Subcutaneous abdominal adipose tissue (tissue), 5 donors: ENCODE data around the gene ITGB3.
A peak's percentile ranks its signal among the peaks of the same experiment; 100 is the strongest.

Experiments used
- H3K27ac ChIP-seq: one replicate; pipeline ENCODE4 v1.7.0; 2013; ENCODE audit warnings: low read depth, mild to moderate bottlenecking, inconsistent platforms, low read length, moderate library complexity
- H3K27me3 ChIP-seq, 5 donors: one replicate each; pipeline ENCODE4 v1.7.0; 2013; ENCODE audit warnings: low read length in 5 of 5, inconsistent platforms in 1 of 5; ENCODE audit not compliant: control insufficient read depth in 5 of 5, insufficient read depth in 4 of 5
- H3K36me3 ChIP-seq, 5 donors: one replicate each; pipeline ENCODE4 v1.7.0; 2013; ENCODE audit warnings: low read length in 5 of 5; ENCODE audit not compliant: control insufficient read depth in 5 of 5, insufficient read depth in 5 of 5
- H3K4me1 ChIP-seq, 5 donors: one replicate each; pipeline ENCODE4 v1.7.0; 2013; ENCODE audit warnings: low read length in 5 of 5, mild to moderate bottlenecking in 3 of 5, moderate library complexity in 1 of 5; ENCODE audit not compliant: control insufficient read depth in 5 of 5, insufficient read depth in 5 of 5
- H3K4me3 ChIP-seq, 5 donors: one replicate each; pipeline ENCODE4 v1.7.0; 2013; ENCODE audit warnings: low read length in 5 of 5, low read depth in 1 of 5
- H3K9ac ChIP-seq, 5 donors: one replicate each; pipeline ENCODE4 v1.7.0; 2013; ENCODE audit warnings: low read length in 5 of 5, mild to moderate bottlenecking in 4 of 5, moderate library complexity in 3 of 5
- H3K9me3 ChIP-seq, 5 donors: one replicate each; pipeline ENCODE4 v1.7.0; 2013; ENCODE audit warnings: low read length in 5 of 5; ENCODE audit not compliant: control insufficient read depth in 5 of 5
- donor health status: healthy.
- donor health status: healthy.
- donor health status: healthy.
- donor health status: healthy.
- donor health status: healthy.

The ITGB3 gene

DNA sequence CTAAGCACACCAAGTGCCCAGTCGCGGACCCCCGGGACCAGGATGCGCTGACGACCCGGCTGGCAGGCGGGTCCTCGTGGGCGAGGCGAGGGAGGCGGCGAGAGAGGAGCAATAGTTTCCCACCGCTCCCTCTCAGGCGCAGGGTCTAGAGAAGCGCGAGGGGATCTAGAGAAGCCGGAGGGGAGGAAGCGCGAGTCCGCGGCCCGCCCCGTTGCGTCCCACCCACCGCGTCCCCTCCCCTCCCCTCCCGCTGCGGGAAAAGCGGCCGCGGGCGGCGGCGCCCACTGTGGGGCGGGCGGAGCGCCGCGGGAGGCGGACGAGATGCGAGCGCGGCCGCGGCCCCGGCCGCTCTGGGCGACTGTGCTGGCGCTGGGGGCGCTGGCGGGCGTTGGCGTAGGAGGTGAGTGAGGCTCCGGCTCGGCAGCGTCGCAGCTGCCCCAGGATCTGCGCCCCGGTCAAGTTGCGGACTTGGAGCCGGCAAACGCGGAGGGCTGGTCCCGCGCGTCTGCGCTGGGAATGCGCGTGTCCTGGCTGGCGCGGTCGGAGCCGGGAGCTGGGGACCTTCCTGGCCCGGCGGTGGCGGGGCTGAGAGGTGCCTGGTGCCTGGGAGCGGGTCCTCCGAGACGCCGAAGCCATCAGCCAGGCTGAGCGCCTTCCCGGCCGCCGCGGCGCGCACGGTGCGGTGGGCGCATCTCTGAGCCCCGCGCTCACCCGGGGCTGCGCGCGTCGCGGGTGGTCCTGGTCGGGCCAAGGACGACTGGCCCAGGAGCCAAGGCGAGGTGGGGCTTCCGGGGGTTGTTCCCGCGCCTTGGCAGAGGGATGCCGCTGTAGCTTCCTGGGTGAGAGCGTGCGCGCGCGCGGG, at the start of gene ITGB3:
Gene ITGB3, plus strand, starts transcription at position 287 of the 862 bp plus-strand sequence. Its CDS starts 35 bp downstream, at position 322.
- Histone ChIP-seq H3K4me1 (peaks cover 2 to 32% (median 27%) of the 10 kb centered on the region in 5 donors), H3K27me3 (peaks cover 0 to 6% (median 0%) of the 10 kb centered on the region in 5 donors), H3K27ac (peak within 1 kb of the TSS; percentile 46), H3K9me3 (no peaks in the 10 kb centered on the region), H3K4me3 (peak within 1 kb of the TSS; percentile 70 to 84 (median 79)), H3K36me3 (no peaks in the 10 kb centered on the region), H3K9ac (peak within 1 kb of the TSS in 4 of 5 donors; percentile 22 to 76 (median 66))

DNA sequence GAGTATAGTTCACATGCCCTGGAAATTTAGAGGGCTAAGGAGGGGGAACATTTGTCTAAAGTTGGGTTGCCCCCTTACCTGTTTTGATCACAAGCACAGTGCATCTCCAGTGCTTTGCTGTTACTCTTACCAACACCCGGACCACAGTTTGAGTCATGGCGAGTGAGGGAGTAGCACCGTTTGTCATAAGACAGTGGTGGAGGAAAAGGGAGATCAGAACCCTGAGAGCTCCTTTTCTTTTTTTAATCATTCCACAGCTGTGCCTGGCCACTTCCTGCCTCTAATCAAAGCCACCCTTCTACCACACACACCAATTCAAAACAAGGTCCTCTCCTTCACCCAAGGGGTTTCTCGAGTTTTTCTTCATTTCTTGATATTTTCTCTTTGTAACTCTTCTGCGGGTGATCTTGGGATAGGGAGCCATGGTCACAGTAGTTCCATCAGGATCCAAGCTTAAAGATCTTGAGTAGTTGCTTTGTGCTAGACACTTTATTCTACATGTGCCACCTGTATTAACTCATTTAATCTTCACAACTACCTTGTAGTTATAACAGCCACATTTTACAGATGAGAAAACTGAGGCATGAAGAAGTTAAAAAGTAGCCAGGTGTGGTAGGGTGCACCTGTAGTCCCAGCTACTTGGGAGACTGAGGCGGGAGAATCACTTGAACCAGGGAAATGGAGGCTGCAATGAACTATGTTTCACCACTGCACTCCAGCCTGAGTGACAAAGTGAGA, 49.5 kb upstream of the ITGB3 start:
- Histone ChIP-seq H3K9me3 (no peaks in the 10 kb centered on the region), H3K27me3 (no peaks in the 10 kb centered on the region), H3K4me3 (peak overlapping the region in 1 of 5 donors; percentile 17), H3K27ac (peak overlapping the region; percentile 19), H3K4me1 (peaks cover 4 to 39% (median 34%) of the 10 kb centered on the region in 5 donors), H3K9ac (no peak overlapping the region), H3K36me3 (no peaks in the 10 kb centered on the region)

DNA sequence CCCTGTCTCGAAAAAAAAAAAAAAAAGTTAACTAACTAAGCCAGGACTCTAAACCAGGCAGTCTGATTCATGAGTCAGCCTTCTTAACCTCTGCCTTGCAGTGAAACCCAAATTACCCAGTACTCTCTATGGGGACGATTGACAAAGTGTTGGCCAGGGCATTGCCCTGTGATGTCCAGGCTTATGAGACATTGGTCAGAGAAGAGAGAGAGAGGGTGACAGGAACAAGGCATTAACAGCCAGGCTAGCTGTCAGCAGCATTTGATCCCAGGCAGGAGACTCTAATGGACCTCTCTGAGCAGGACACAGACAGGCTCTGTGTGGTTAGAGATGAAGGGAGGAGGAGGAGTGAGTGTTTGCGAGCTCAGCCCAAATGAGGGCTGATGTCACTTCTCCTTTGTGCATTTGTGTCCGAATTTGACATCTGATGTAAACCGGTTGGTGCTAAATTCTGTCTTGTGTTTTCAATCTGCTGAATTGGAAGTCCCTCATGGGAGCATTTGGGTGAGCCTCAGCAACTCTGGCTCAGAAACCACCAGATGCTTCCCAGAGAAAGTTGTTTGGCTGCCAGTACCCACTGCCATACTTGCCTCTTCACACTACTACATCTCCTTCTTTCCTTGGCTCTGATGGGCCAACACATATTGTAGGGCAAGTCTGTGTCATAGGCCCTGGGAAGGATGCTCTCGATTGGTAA, 48.8 kb upstream of the ITGB3 start:
- peak overlapping the region in 2 of 5 donors; percentile 40 to 44 for H3K9ac ChIP-seq
- no peaks in the 10 kb centered on the region for H3K9me3 ChIP-seq
- peaks cover 4 to 39% (median 34%) of the 10 kb centered on the region in 5 donors for H3K4me1 ChIP-seq
- no peaks in the 10 kb centered on the region for H3K36me3 ChIP-seq
- H3K4me3 ChIP-seq, result peak overlapping the region in 4 of 5 donors; percentile 13 to 46 (median 20)
- H3K27me3 ChIP-seq, result no peaks in the 10 kb centered on the region
- peak overlapping the region; percentile 56 for H3K27ac ChIP-seq

DNA sequence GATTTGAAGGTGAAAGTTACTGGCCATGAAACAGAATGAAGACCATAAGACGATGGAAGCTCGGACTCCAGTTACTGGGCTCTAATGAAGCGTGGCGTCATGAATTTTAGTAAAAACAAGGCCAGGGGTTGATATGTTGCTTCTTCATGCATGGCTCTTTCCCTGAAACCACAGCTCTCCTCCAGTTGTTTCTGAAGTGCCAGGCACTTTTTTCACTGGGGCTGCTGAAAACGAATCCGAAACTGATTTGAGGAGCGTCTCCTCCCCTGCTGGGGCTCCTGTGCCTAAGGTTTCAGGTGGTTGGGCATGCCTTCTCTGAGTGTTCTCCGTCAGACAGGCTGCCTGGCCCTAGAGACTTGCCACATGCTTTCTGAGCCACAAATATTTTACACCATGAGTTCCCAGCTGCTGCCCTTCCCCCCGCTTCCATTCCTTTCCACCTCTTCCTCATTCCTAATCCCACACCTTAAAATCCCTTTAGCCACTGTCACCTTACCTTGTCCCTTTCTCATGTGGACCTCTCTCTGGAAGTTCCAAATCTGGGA, 48.1 kb upstream of the ITGB3 start:
- H3K27ac ChIP-seq, result peak overlapping the region; percentile 56
- H3K36me3 ChIP-seq, result no peaks in the 10 kb centered on the region
- H3K9me3 ChIP-seq, result no peaks in the 10 kb centered on the region
- peak overlapping the region in 1 of 5 donors; percentile 40 for H3K9ac ChIP-seq
- H3K4me3 ChIP-seq, result peak overlapping the region in 3 of 5 donors; percentile 17 to 46 (median 24)
- peaks cover 4 to 41% (median 34%) of the 10 kb centered on the region in 5 donors for H3K4me1 ChIP-seq
- no peaks in the 10 kb centered on the region for H3K27me3 ChIP-seq

DNA sequence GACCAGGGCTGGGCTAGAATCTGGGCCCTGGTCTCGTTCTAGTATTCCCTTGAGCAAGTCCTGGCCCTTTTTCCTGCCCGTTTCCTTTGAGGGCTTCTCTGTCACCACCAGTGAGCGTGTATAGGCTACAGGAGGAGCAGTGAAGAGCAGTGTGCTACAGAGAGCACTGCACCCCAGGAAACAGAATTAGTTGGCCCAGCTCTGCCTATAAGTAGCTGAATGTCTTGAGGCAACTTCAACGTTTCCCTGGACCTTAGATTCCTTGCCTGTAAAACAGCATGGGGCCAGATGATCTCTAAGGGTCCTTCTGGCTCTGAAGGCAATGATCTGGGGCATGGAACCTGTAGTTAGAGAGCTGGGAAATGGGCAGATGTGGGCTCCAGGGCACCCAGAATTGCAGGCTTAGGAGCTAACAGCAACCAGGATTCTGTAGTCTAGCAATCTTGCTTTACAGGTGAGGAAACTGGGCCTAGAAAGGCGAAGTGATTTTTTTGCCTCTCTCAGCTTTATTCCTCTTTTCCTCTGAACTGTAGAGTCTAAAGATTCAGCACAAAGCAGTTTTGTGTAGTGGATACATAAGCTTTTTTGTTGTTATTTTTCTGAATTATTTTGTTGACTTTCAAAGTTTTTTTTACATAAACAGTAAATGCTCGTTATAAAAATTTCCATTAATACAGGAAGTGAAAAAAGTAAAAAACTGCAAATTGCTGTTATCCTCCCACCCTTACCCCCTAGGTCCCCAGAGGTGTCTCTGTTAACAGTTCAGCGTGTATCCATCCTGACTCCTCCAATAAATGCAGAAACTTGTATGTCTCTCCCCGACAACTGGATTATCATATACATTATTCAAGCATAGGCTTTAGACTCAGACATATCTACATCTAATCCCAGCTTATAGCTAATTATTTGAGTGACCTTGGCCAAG, 46.2 kb upstream of the ITGB3 start:
- Histone ChIP-seq H3K27me3 (no peaks in the 10 kb centered on the region), H3K9ac (no peak overlapping the region), H3K36me3 (no peaks in the 10 kb centered on the region), H3K4me1 (peaks cover 4 to 41% (median 34%) of the 10 kb centered on the region in 5 donors), H3K27ac (no peak overlapping the region), H3K9me3 (no peaks in the 10 kb centered on the region), H3K4me3 (no peak overlapping the region)

DNA sequence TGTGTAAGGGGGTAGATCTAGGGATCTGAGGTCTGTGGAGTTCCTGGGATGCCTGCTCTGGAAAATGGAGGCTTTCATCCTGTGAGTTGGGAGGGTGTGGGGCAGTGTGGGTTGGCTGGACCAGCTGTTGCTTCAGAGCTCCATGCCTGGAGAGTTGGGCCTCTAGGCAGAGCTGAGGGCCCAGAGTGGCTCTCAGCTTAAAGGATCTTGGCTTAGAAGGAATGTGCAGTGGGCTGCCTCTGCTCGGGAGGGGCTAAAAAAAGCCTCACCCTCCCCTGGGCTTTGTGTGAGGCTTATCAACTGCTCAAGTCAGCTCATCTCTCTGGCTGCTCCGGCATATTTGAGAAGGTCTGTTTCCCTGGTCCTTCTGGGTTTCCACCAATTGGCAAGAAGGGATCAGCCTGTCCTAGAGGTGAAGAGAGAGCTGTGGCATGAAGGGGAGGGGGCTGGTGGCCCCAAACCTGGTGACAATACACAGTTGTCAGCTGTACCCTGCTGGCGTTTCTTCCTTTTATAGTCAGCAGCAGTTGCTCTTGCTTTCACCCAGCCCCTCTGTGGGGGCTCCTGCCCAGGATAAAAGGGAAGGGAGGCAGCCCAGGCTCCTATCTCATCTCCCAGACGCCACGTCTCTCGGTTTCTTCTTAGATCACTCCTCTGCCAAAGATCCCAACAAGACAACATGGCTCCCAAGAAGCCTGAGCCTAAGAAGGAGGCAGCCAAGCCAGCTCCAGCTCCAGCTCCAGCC, 44.7 kb upstream of the ITGB3 start, which contains the start of gene MYL4:
Gene MYL4, plus strand, starts transcription at position 605 of the 745 bp plus-strand sequence. Its CDS starts 75 bp downstream, at position 680.
- Histone ChIP-seq H3K4me3 (no peak within 1 kb of the TSS), H3K9me3 (no peaks in the 10 kb centered on the region), H3K4me1 (peaks cover 4 to 37% (median 29%) of the 10 kb centered on the region in 5 donors), H3K36me3 (no peaks in the 10 kb centered on the region), H3K27ac (no peak within 1 kb of the TSS), H3K27me3 (no peaks in the 10 kb centered on the region), H3K9ac (no peak within 1 kb of the TSS)

DNA sequence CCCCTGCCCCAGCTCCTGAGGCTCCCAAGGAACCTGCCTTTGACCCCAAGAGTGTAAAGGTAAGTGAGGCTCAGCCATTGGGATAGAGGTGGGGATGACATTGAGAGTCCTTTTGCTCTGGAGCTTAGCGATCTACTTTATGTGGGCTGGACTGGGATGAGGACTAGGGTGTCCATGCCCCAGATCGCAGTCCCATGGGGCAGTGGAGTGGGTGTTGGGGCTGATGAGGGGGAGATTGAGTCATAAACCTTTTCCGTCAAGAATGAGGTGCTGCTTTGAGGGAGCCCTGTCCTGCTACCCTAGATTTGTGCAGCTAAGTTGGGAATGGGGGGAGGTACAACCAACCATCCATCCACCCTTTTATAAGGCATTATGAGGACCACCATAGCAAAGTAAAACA, 44.1 kb upstream of the ITGB3 start:
- Histone ChIP-seq H3K9ac (no peak overlapping the region), H3K9me3 (no peaks in the 10 kb centered on the region), H3K4me3 (no peak overlapping the region), H3K27me3 (no peaks in the 10 kb centered on the region), H3K27ac (no peak overlapping the region), H3K4me1 (peaks cover 4 to 31% (median 23%) of the 10 kb centered on the region in 5 donors), H3K36me3 (no peaks in the 10 kb centered on the region)

DNA sequence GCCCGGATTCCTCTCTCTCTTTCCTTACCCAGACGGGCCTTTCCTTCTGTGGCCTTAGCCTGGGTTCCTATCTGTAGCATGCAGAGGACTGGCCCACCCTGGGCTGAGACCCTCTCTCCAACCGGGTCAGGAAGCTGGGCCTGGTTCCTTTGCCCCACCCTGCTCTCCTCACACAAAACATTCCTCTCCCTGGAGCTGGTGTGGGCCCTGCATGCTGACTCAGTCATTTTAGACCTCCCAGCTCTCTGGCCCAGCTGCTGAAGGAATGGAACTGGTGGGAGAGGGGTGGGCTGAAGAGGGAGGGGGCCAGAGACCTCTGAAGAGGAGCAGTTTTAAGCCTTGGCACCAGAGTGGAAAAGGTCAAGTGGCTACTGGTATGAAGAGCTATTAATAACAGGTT, 43.5 kb upstream of the ITGB3 start:
- Histone ChIP-seq H3K4me1 (peaks cover under 1 to 25% (median 17%) of the 10 kb centered on the region in 5 donors), H3K27me3 (no peaks in the 10 kb centered on the region), H3K4me3 (no peak overlapping the region), H3K9me3 (no peaks in the 10 kb centered on the region), H3K9ac (no peak overlapping the region), H3K36me3 (no peaks in the 10 kb centered on the region), H3K27ac (no peak overlapping the region)
